GM19395 (cell line): ENCODE measurements around the gene TMEM192.
"Not testable (repeated sequence)": the region's sequence is repeated elsewhere in the genome, so short reads cannot be mapped to it uniquely, and the experiment has no call there.

Source experiments
- ATAC-seq: cut with Tn5 transposase; IDR thresholded peaks from one replicate; pipeline ENCODE4 v1.9.1; 2021; ENCODE audit warnings: mild to moderate bottlenecking, moderate library complexity; ENCODE audit not compliant: unreplicated experiment

The TMEM192 gene

GRCh38 chr4:165094873-165095272 is 17.8 kb downstream of the TMEM192 start:
- no peak for ATAC-seq

- not testable (repeated sequence) for ATAC-seq
These were observed 20.5 kb downstream of the TMEM192 start for GRCh38 chr4:165092187-165092586.

GRCh38 chr4:165088366-165088765 is 24.3 kb downstream of the TMEM192 start:
- no peak for ATAC-seq

GRCh38 chr4:165085946-165086345 is 26.7 kb downstream of the TMEM192 start:
- ATAC-seq, result no peak

GRCh38 chr4:165084787-165085186 is 27.9 kb downstream of the TMEM192 start:
- ATAC-seq, result not testable (repeated sequence)

GRCh38 chr4:165079476-165079875 is 33.2 kb downstream of the TMEM192 start:
- no peak for ATAC-seq

- no peak for ATAC-seq
These were observed 35.6 kb downstream of the TMEM192 start for GRCh38 chr4:165077034-165077578.

GRCh38 chr4:165073346-165073745 is 39.3 kb downstream of the TMEM192 start:
- ATAC-seq, result not testable (repeated sequence)

GRCh38 chr4:165070560-165070959 is 42.1 kb downstream of the TMEM192 start:
- peak; percentile 55 for ATAC-seq

GRCh38 chr4:165060938-165061337 is 51.7 kb downstream of the TMEM192 start:
- no peak for ATAC-seq

GRCh38 chr4:165059386-165059785 is 53.3 kb downstream of the TMEM192 start:
- no peak for ATAC-seq

- no peak for ATAC-seq
These were observed 54.0 kb downstream of the TMEM192 start for GRCh38 chr4:165058666-165059065.

GRCh38 chr4:165055601-165056000 is 57.1 kb downstream of the TMEM192 start:
- ATAC-seq, result no peak

GRCh38 chr4:165053645-165054044 is 59.0 kb downstream of the TMEM192 start, which contains the start of gene TRIM75:
Gene TRIM75, plus strand, starts transcription at chr4:165053866. Its CDS starts 5,282 bp downstream, at chr4:165059148.
- ATAC-seq, result no peak

- ATAC-seq, result no peak
These were observed 60.0 kb downstream of the TMEM192 start for GRCh38 chr4:165052627-165053026.

- no peak for ATAC-seq
These were observed 64.5 kb downstream of the TMEM192 start for GRCh38 chr4:165048170-165048569.

GRCh38 chr4:165031436-165032211 is 81.0 kb downstream of the TMEM192 start, which contains the start of gene TRIM60:
Gene TRIM60, plus strand, starts transcription at chr4:165031999. Its CDS starts 8,074 bp downstream, at chr4:165040073.
- no peak for ATAC-seq

GRCh38 chr4:165027762-165028402 is 84.8 kb downstream of the TMEM192 start:
- ATAC-seq, result no peak

GRCh38 chr4:165025782-165026181 is 86.9 kb downstream of the TMEM192 start:
- not testable (repeated sequence) for ATAC-seq
